Measurements from ENCODE around the gene SLC7A10.

DNA sequence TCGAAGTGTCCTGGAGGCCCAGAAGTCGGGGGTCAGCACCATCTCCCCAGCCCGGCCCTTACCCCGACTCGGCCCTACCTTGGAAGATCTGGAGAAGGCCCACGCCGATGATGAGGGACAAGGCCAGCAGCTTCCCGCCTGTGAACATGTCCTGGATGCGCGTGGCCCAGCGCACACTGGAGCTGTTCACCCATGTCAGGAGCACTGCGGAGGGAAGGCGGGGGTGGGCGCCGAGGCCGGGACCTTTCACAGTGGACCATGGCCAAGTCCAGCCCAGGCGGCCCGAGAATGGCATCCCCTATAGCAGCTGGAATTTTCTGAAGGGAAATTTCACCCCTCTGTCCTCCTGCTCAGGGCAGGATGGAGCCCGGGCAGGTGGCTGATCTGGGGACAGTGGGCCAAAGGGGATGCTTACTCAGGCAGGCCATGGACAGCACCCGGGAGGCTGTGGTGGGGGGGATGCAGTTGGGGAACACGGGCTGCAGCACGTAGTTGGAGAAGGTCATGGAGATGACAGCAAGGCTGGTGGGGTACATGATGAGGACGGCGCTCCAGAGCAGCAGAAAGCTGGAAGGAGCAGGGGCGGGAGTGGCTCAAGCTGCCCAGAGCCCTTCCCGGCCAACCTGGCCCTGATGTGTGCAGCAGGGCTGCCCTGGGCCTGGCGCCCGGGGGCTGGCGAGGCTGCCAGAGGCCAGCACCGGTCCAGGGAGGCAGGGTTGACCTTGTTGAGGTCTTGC, 13.0 kb downstream of the SLC7A10 start:
- TF ChIP-seq CTCF (IDR thresholded peaks at IDR 0.05), result no peak
- TF ChIP-seq POLR2A (IDR thresholded peaks at IDR 0.05), result no peak
